Keratinocyte (primary cell): ENCODE data around the gene UNC13A. TPM values are rescaled to one million over a fixed set of nuclear protein-coding genes. Genes with fewer than 3 reads are reported as not detected.

Experiments
- DNase-seq: peaks from one replicate; pipeline ENCODE4 v3.0.0-alpha.2; 2011; ENCODE audit warnings: low read depth, missing footprints, low spot score
- FAIRE-seq: peaks from 2 replicates; lab custom pipeline; 2011; peaks lifted over from hg19 to GRCh38; lab: Jason Lieb, UNC
- H2AFZ ChIP-seq: 2 replicates; pipeline ENCODE4 v1.6.0; 2012; ENCODE audit warnings: low read length, control low read depth, inconsistent platforms; ENCODE audit not compliant: control insufficient read depth
- H3K27ac ChIP-seq: 2 replicates; pipeline ENCODE4 v1.5.1; 2011; ENCODE audit warnings: low read length; ENCODE audit not compliant: control insufficient read depth, insufficient read depth
- H3K27me3 ChIP-seq: 3 replicates; pipeline ENCODE4 v1.6.0; 2011; ENCODE audit warnings: low read length; ENCODE audit not compliant: control insufficient read depth, insufficient read depth; ENCODE audit errors: extremely low read depth
- H3K36me3 ChIP-seq, 2 experiments: 2 replicates in 1 of 2; 3 replicates in 1 of 2; pipeline ENCODE4 v1.5.1; 2011; ENCODE audit warnings: low read length in 2 of 2, mild to moderate bottlenecking in 1 of 2; ENCODE audit not compliant: control insufficient read depth in 2 of 2, insufficient read depth in 2 of 2; ENCODE audit errors: extremely low read depth in 1 of 2
- H3K4me1 ChIP-seq: 3 replicates; pipeline ENCODE4 v1.5.1; 2011; ENCODE audit warnings: low read length; ENCODE audit not compliant: control insufficient read depth, insufficient read depth; ENCODE audit errors: extremely low read depth
- H3K4me2 ChIP-seq: 3 replicates; pipeline ENCODE4 v1.6.0; 2011; ENCODE audit warnings: low read depth, low read length; ENCODE audit not compliant: control insufficient read depth, insufficient read depth; ENCODE audit errors: extremely low read depth
- H3K4me3 ChIP-seq, 3 experiments: fragments of 200-600 bp in 1 of 3; sonication (generic) in 1 of 3; 2 replicates in 2 of 3; 3 replicates in 1 of 3; pipeline ENCODE4 v1.5.1; 2011 to 2016; ENCODE audit warnings: low read length in 3 of 3, mild to moderate bottlenecking in 3 of 3, control low read depth in 2 of 3, inconsistent platforms in 1 of 3, low read depth in 1 of 3, mixed read lengths in 1 of 3, mixed run types in 1 of 3, moderate library complexity in 1 of 3; ENCODE audit not compliant: control insufficient read depth in 2 of 3, insufficient read depth in 2 of 3; ENCODE audit errors: extremely low read depth in 1 of 3
- H3K79me2 ChIP-seq: 2 replicates; pipeline ENCODE4 v1.6.0; 2012; ENCODE audit warnings: low read length; ENCODE audit not compliant: control insufficient read depth, insufficient read depth
- H3K9ac ChIP-seq: 3 replicates; pipeline ENCODE4 v1.6.0; 2011; ENCODE audit warnings: low read length; ENCODE audit not compliant: control insufficient read depth, insufficient read depth; ENCODE audit errors: extremely low read depth
- H3K9me1 ChIP-seq: 3 replicates; pipeline ENCODE4 v1.6.0; 2011; ENCODE audit warnings: low read length; ENCODE audit not compliant: control insufficient read depth, insufficient read depth; ENCODE audit errors: extremely low read depth
- H3K9me3 ChIP-seq: 2 replicates; pipeline ENCODE4 v1.5.1; 2012; ENCODE audit warnings: low read depth, low read length; ENCODE audit not compliant: control insufficient read depth
- H4K20me1 ChIP-seq: 3 replicates; pipeline ENCODE4 v1.6.0; 2011; ENCODE audit warnings: low read length; ENCODE audit not compliant: control insufficient read depth, insufficient read depth; ENCODE audit errors: extremely low read depth
- CTCF ChIP-seq, 3 experiments: IDR thresholded peaks in 1 of 3; conservative IDR thresholded peaks in 1 of 3; optimal IDR thresholded peaks in 1 of 3; 2 replicates in 2 of 3; 3 replicates in 1 of 3; pipeline versions ENCODE3 to v1.5.1; 2011; ENCODE audit warnings: low read length in 3 of 3, mild to moderate bottlenecking in 3 of 3, moderate library complexity in 2 of 3, control low read depth in 1 of 3, inconsistent platforms in 1 of 3; ENCODE audit not compliant: insufficient read depth in 2 of 3; ENCODE audit errors: extremely low read depth in 1 of 3
- EZH2 ChIP-seq: IDR thresholded peaks from one replicate; pipeline ENCODE4 v1.6.1; 2012; ENCODE audit warnings: inconsistent platforms, mild to moderate bottlenecking, low read length, moderate library complexity
- dilution Hi-C: fragments of 300-500 bp; cut with MboI; formaldehyde crosslinking; loops from one replicate; pipeline ENCODE4 v1.7.0; 2020; ENCODE audit warnings: low sequenced_read_pairs; ENCODE audit not compliant: extremely low pct_ligation_motif_present
- polyA minus RNA-seq, 3 experiments: library from RNA; depleted of rRNA, polyadenylated mRNA; stranded (reverse); fragments of >200 nt; gene quantifications; 1 replicate in 1 of 3; 2 replicates in 1 of 3; 3 replicates in 1 of 3; pipeline ENCODE4 v1.2.3, GENCODE V29; 2011
- polyA plus RNA-seq, 5 experiments: library from polyadenylated mRNA; depleted of rRNA in 3 of 5; stranded (reverse) in 3 of 5; stranded (forward) in 1 of 5; unstranded in 1 of 5; fragments of >200 nt; gene quantifications; 1 replicate in 1 of 5; 2 replicates in 3 of 5; 3 replicates in 1 of 5; pipeline versions ENCODE4 v1.2.1 to v1.2.3, GENCODE V29; 2011 to 2012; ENCODE audit warnings: missing spikeins in 2 of 5, low read depth in 1 of 5, low replicate concordance in 1 of 5

Gene UNC13A
- under 0.01 TPM in 1 of 3 replicates, not detected in the others for polyA plus RNA-seq
- not detected for polyA plus RNA-seq (2011; ENCODE audit: low read depth)
- polyA plus RNA-seq (2011; cell fraction: cytosol; rRNA removed): 0.01 and 0.06 TPM in 2 replicates
- 0.05 and 0.06 TPM in 2 replicates for polyA plus RNA-seq (2011; cell fraction: nucleus; rRNA removed)
- 0.03 TPM in 1 of 2 replicates, not detected in the other for polyA plus RNA-seq (2012; ENCODE audit: low replicate concordance)
- not detected in 3 replicates for polyA minus RNA-seq
- not detected for polyA minus RNA-seq (2011; cell fraction: cytosol; rRNA and poly(A)+ RNA removed)
- under 0.01 and 0.08 TPM in 2 replicates for polyA minus RNA-seq (2011; cell fraction: nucleus; rRNA and poly(A)+ RNA removed)

GRCh38 chr19:17687857-17688784 is at the start of gene UNC13A:
Gene UNC13A, minus strand, starts transcription at chr19:17688354. Its CDS starts 155 bp downstream, at chr19:17688199.
- Histone ChIP-seq H3K36me3 (no peaks in the 10 kb centered on the region), H3K9me1 (no peaks in the 10 kb centered on the region), H3K4me1 (peaks cover 2% of the 10 kb centered on the region), H3K9me3 (no peaks in the 10 kb centered on the region), H3K27me3 (peaks cover 28% of the 10 kb centered on the region), H3K79me2 (no peaks in the 10 kb centered on the region), H3K4me2 (no peak within 1 kb of the TSS), H3K27ac (no peak within 1 kb of the TSS), H2AFZ (no peak within 1 kb of the TSS), H3K9ac (no peak within 1 kb of the TSS), H4K20me1 (no peaks in the 10 kb centered on the region), H3K4me3 (no peak within 1 kb of the TSS)
- TF ChIP-seq EZH2 (peak; percentile 42), CTCF (optimal IDR thresholded peaks at IDR 0.05 in 1 of 3, IDR thresholded peaks at IDR 0.05 in 1 of 3, conservative IDR thresholded peaks at IDR 0.05 in 1 of 3; ENCODE audit: extremely low read depth in 1 of 3, insufficient read depth in 2 of 3, low read length in 3 of 3) (no peak)
- FAIRE-seq (no peak), DNase-seq (no peak)
- dilution Hi-C loops: no loop called here

GRCh38 chr19:17737690-17738153 is 49.6 kb upstream of the UNC13A start:
- Histone ChIP-seq H3K27ac (no peak overlapping the region), H3K79me2 (no peaks in the 10 kb centered on the region)
- DNase-seq: no peak

More at GRCh38 chr19:17737690-17738153, 49.6 kb upstream of the UNC13A start:
- Histone ChIP-seq H3K4me3 (no peak overlapping the region), H3K9me1 (no peaks in the 10 kb centered on the region), H4K20me1 (no peaks in the 10 kb centered on the region), H3K27me3 (no peaks in the 10 kb centered on the region), H3K9ac (no peak overlapping the region), H3K4me1 (no peaks in the 10 kb centered on the region), H2AFZ (no peak overlapping the region), H3K36me3 (peaks cover 15 to 16% of the 10 kb centered on the region in 2 experiments), H3K9me3 (no peaks in the 10 kb centered on the region), H3K4me2 (no peak overlapping the region)
- dilution Hi-C loops: no loop called here
- no peak for FAIRE-seq
- TF ChIP-seq EZH2 (no peak), CTCF (optimal IDR thresholded peaks at IDR 0.05 in 1 of 3, IDR thresholded peaks at IDR 0.05 in 1 of 3, conservative IDR thresholded peaks at IDR 0.05 in 1 of 3; ENCODE audit: extremely low read depth in 1 of 3, insufficient read depth in 2 of 3, low read length in 3 of 3) (no peak)
